ENCODE results near the gene TACC2.
"Not testable (repeated sequence)": the region's sequence is repeated elsewhere in the genome, so short reads cannot be mapped to it uniquely, and the experiment has no call there.

The TACC2 gene

DNA sequence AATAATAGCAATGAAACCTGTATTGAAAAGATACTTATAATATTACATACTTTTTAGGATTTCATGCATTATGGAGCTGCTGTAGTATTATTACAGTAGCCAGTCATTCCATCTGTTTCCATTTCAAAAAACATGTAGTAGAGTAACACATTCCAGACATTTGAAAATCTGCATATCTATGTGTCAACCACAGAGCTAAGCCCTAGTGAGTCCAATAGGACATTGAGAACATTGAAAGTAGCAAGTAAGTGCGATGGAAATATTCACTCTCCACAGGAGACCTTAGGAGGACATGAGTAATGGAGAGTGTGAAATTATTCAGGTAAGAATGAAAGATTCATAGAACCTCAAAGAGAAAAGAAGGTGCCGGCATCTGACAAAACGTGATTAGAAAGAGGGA is 29.3 kb upstream of the TACC2 start:
- H3K36me3 ChIP-seq (ENCODE audit: insufficient read depth, low read length) = peaks cover 52% of the 10 kb centered on the region
- H3K4me3 ChIP-seq (ENCODE audit: low read depth, low read length, poor library complexity, severe bottlenecking) = no peak overlapping the region
- H3K79me2 ChIP-seq (ENCODE audit: insufficient read depth, low read length) = no peaks in the 10 kb centered on the region
- H3K4me1 ChIP-seq (ENCODE audit: insufficient read depth, low read length, severe bottlenecking) = no peaks in the 10 kb centered on the region
- H3K9me2 ChIP-seq (ENCODE audit: low read depth, low read length) = no peaks in the 10 kb centered on the region
- H3K27ac ChIP-seq (ENCODE audit: low read depth, low read length, poor library complexity, severe bottlenecking) = no peak overlapping the region
- no peaks in the 10 kb centered on the region for H4K20me1 ChIP-seq (ENCODE audit: insufficient read depth, low read length)
- H2AFZ ChIP-seq (ENCODE audit: low read length) = no peak overlapping the region
- H3K27me3 ChIP-seq (ENCODE audit: insufficient read depth, low read length) = no peaks in the 10 kb centered on the region
- H3K9me3 ChIP-seq (ENCODE audit: low read length) = no peaks in the 10 kb centered on the region
- H3K4me2 ChIP-seq (ENCODE audit: low read length) = no peak overlapping the region
- H3K9ac ChIP-seq (ENCODE audit: low read length) = no peak overlapping the region
- H3F3A ChIP-seq (ENCODE audit: insufficient read depth, low read length) = no peaks in the 10 kb centered on the region
- TF ChIP-seq EZH2 (IDR thresholded peaks at IDR 0.05; ENCODE audit: borderline replicate concordance, low read length) = no peak
- TF ChIP-seq, protein P1, sequence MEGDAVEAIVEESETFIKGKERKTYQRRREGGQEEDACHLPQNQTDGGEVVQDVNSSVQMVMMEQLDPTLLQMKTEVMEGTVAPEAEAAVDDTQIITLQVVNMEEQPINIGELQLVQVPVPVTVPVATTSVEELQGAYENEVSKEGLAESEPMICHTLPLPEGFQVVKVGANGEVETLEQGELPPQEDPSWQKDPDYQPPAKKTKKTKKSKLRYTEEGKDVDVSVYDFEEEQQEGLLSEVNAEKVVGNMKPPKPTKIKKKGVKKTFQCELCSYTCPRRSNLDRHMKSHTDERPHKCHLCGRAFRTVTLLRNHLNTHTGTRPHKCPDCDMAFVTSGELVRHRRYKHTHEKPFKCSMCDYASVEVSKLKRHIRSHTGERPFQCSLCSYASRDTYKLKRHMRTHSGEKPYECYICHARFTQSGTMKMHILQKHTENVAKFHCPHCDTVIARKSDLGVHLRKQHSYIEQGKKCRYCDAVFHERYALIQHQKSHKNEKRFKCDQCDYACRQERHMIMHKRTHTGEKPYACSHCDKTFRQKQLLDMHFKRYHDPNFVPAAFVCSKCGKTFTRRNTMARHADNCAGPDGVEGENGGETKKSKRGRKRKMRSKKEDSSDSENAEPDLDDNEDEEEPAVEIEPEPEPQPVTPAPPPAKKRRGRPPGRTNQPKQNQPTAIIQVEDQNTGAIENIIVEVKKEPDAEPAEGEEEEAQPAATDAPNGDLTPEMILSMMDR (IDR thresholded peaks at IDR 0.05; ENCODE audit: low read length) = no peak

DNA sequence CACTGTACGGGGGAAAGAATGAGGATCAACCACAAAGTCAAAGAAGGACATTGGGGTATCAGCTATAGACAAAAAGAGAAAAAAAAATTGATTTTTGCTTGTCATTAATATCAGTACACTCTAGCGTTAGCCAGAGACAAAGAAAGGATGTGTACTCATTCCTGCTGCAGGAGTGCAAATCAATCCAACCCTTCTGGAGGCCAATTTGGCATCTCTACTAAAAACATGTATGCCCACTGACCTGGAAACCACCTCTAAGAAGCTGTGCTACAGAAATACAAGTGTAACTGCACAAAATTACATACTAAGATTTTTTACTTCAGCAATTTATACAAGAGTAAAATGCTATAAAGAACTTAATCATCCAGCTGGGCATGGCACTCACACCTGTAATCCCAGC is 27.5 kb upstream of the TACC2 start:
- no peaks in the 10 kb centered on the region for H3F3A ChIP-seq (ENCODE audit: insufficient read depth, low read length)
- peaks cover 60% of the 10 kb centered on the region for H3K36me3 ChIP-seq (ENCODE audit: insufficient read depth, low read length)
- H2AFZ ChIP-seq (ENCODE audit: low read length) = no peak overlapping the region

DNA sequence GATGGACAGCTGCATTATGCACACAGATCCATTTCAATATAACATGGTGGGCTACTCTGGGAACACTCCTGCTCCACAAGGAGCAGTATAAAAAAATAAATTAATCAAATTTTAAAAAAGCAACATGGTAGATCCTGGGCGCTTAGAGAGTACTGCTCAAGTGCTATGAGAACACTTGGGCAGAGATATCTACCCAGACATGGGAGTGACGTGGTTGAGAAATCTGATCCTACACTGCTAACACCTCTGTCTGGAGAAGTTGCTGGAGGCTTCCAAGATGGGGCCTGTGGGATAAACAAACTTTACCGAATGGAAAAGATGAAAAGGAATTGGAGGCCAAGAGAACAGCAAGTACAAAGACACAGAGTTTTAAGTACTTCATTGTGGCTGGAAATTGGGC is 23.0 kb upstream of the TACC2 start:
- H3K27ac ChIP-seq (ENCODE audit: low read depth, low read length, poor library complexity, severe bottlenecking) = no peak overlapping the region
- no peak overlapping the region for H3K4me3 ChIP-seq (ENCODE audit: low read depth, low read length, poor library complexity, severe bottlenecking)
- no peaks in the 10 kb centered on the region for H3K4me1 ChIP-seq (ENCODE audit: insufficient read depth, low read length, severe bottlenecking)
- H3K9ac ChIP-seq (ENCODE audit: low read length) = no peak overlapping the region
- TF ChIP-seq, protein P1 (IDR thresholded peaks at IDR 0.05; ENCODE audit: low read length) = no peak
- TF ChIP-seq EZH2 (IDR thresholded peaks at IDR 0.05; ENCODE audit: borderline replicate concordance, low read length) = no peak
- H3K36me3 ChIP-seq (ENCODE audit: insufficient read depth, low read length) = peaks cover 77% of the 10 kb centered on the region
- H4K20me1 ChIP-seq (ENCODE audit: insufficient read depth, low read length) = no peaks in the 10 kb centered on the region
- no peak overlapping the region for H2AFZ ChIP-seq (ENCODE audit: low read length)
- H3K79me2 ChIP-seq (ENCODE audit: insufficient read depth, low read length) = no peaks in the 10 kb centered on the region
- no peak overlapping the region for H3K4me2 ChIP-seq (ENCODE audit: low read length)
- H3K27me3 ChIP-seq (ENCODE audit: insufficient read depth, low read length) = no peaks in the 10 kb centered on the region
- H3K9me3 ChIP-seq (ENCODE audit: low read length) = no peaks in the 10 kb centered on the region
- no peaks in the 10 kb centered on the region for H3F3A ChIP-seq (ENCODE audit: insufficient read depth, low read length)
- no peaks in the 10 kb centered on the region for H3K9me2 ChIP-seq (ENCODE audit: low read depth, low read length)

More for the DNA sequence above, 27.5 kb upstream of the TACC2 start:
- H3K27ac ChIP-seq (ENCODE audit: low read depth, low read length, poor library complexity, severe bottlenecking) = no peak overlapping the region
- no peaks in the 10 kb centered on the region for H3K9me2 ChIP-seq (ENCODE audit: low read depth, low read length)
- no peaks in the 10 kb centered on the region for H3K4me1 ChIP-seq (ENCODE audit: insufficient read depth, low read length, severe bottlenecking)
- no peaks in the 10 kb centered on the region for H3K27me3 ChIP-seq (ENCODE audit: insufficient read depth, low read length)
- no peaks in the 10 kb centered on the region for H4K20me1 ChIP-seq (ENCODE audit: insufficient read depth, low read length)
- no peaks in the 10 kb centered on the region for H3K9me3 ChIP-seq (ENCODE audit: low read length)
- H3K9ac ChIP-seq (ENCODE audit: low read length) = no peak overlapping the region
- no peak for TF ChIP-seq EZH2 (IDR thresholded peaks at IDR 0.05; ENCODE audit: borderline replicate concordance, low read length)
- TF ChIP-seq, protein P1 (IDR thresholded peaks at IDR 0.05; ENCODE audit: low read length) = no peak
- no peaks in the 10 kb centered on the region for H3K79me2 ChIP-seq (ENCODE audit: insufficient read depth, low read length)
- H3K4me3 ChIP-seq (ENCODE audit: low read depth, low read length, poor library complexity, severe bottlenecking) = no peak overlapping the region
- H3K4me2 ChIP-seq (ENCODE audit: low read length) = no peak overlapping the region

DNA sequence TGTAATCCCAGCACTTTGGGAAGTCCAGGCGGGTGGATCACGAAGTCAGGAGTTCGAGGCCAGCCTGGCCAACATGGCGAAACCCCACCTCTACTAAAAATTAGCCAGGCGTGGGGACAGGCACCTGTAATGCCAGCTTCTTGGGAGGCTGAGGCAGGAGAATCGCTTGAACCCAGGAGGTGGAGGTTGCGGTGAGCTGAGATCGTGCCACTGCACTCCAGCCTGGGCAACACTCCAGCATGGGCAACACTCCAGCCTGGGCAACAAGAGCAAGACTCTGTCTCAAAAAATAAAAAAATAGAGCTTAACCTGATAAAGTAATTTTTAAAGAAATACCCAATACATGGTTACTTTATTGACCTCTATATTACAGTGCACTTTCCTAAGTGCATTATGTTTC is 19.9 kb upstream of the TACC2 start:
- H3K4me2 ChIP-seq (ENCODE audit: low read length) = not testable (repeated sequence)

More for the DNA sequence above, 19.9 kb upstream of the TACC2 start:
- H3K9me3 ChIP-seq (ENCODE audit: low read length); H3F3A ChIP-seq (ENCODE audit: insufficient read depth, low read length); H3K27ac ChIP-seq (ENCODE audit: low read depth, low read length, poor library complexity, severe bottlenecking); H4K20me1 ChIP-seq (ENCODE audit: insufficient read depth, low read length); H3K9me2 ChIP-seq (ENCODE audit: low read depth, low read length); H3K9ac ChIP-seq (ENCODE audit: low read length); H3K4me3 ChIP-seq (ENCODE audit: low read depth, low read length, poor library complexity, severe bottlenecking); H3K27me3 ChIP-seq (ENCODE audit: insufficient read depth, low read length); H2AFZ ChIP-seq (ENCODE audit: low read length): not testable (repeated sequence)
- H3K36me3 ChIP-seq (ENCODE audit: insufficient read depth, low read length) = peaks cover 79% of the 10 kb centered on the region
- peaks cover 12% of the 10 kb centered on the region for H3K4me1 ChIP-seq (ENCODE audit: insufficient read depth, low read length, severe bottlenecking)
- H3K79me2 ChIP-seq (ENCODE audit: insufficient read depth, low read length) = peaks cover 10% of the 10 kb centered on the region
